PC-3 (cell line): ENCODE data around the gene PINLYP. TPM values are rescaled to one million over a fixed set of nuclear protein-coding genes. Genes with fewer than 3 reads are reported as not detected.

ENCODE experiments used
- ATAC-seq: fragments of 200-7000 bp; cut with Tn5 transposase; 2 replicates; pipeline ENCODE4 v1.9.1; 2020; ENCODE audit warnings: mild to moderate bottlenecking, moderate library complexity
- BruUV-seq: library from RNA; stranded (reverse); fragments of 400-500 nt; replicated peaks from 2 replicates; lab custom pipeline; 2021; lab: Mats Ljungman, UMichigan
- CTCF ChIA-PET: fragments of 300-600 bp; sonication (Branson Sonifier 250); formaldehyde crosslinking; loops from one replicate; lab custom pipeline; 2022; ENCODE audit warnings: antibody characterized with exemption; lab: Charles Lee
- POLR2A ChIA-PET: fragments of 300-600 bp; sonication (Branson Sonifier 250); formaldehyde crosslinking; loops from one replicate; lab custom pipeline; 2022; ENCODE audit warnings: antibody characterized with exemption; ENCODE audit not compliant: unreplicated experiment; lab: Charles Lee
- DNase-seq: peaks from one replicate; pipeline ENCODE4 v3.0.0-alpha.2; 2015
- H2AFZ ChIP-seq: fragments of 300-600 bp; sonication (generic); 2 replicates; pipeline ENCODE4 v1.6.0; 2016; ENCODE audit warnings: antibody characterized with exemption, low read length
- H3F3A ChIP-seq: fragments of 300-600 bp; sonication (generic); one replicate; pipeline ENCODE4 v1.6.0; 2017; ENCODE audit warnings: antibody characterized with exemption, low read length, control low read depth, mild to moderate bottlenecking; ENCODE audit not compliant: unreplicated experiment
- H3K27ac ChIP-seq: fragments of 300-600 bp; sonication (generic); 2 replicates; pipeline ENCODE4 v1.5.1; 2016; ENCODE audit warnings: mild to moderate bottlenecking, low read length
- H3K27me3 ChIP-seq: fragments of 300-600 bp; sonication (generic); 2 replicates; pipeline ENCODE4 v1.6.1; 2016; ENCODE audit warnings: low read length, mixed read lengths
- H3K36me3 ChIP-seq: fragments of 300-600 bp; sonication (generic); 2 replicates; pipeline ENCODE4 v1.6.1; 2016; ENCODE audit warnings: low read depth, mixed run types, low read length, mixed read lengths
- H3K4me1 ChIP-seq: fragments of 300-600 bp; sonication (generic); 2 replicates; pipeline ENCODE4 v1.5.1; 2016; ENCODE audit warnings: low read length; ENCODE audit not compliant: insufficient read depth
- H3K4me2 ChIP-seq: fragments of 300-600 bp; sonication (generic); 2 replicates; pipeline ENCODE4 v1.6.0; 2016; ENCODE audit warnings: low read length
- H3K4me3 ChIP-seq: fragments of 300-600 bp; sonication (generic); 2 replicates; pipeline ENCODE4 v1.5.1; 2016; ENCODE audit warnings: mild to moderate bottlenecking, low read length, mixed read lengths
- H3K79me2 ChIP-seq: fragments of 300-600 bp; sonication (generic); 2 replicates; pipeline ENCODE4 v1.6.1; 2017; ENCODE audit warnings: low read length, mixed read lengths
- H3K9ac ChIP-seq: fragments of 300-600 bp; sonication (generic); 2 replicates; pipeline ENCODE4 v1.6.0; 2016; ENCODE audit warnings: mild to moderate bottlenecking, low read length
- H3K9me2 ChIP-seq: fragments of 300-600 bp; sonication (generic); replicated peaks from 2 replicates; pipeline ENCODE4 v1.6.1; 2016; ENCODE audit warnings: mixed run types, low read length, mixed read lengths
- H3K9me3 ChIP-seq: fragments of 300-600 bp; sonication (generic); 2 replicates; pipeline ENCODE4 v1.6.1; 2016; ENCODE audit warnings: low read length, mixed read lengths
- H4K20me1 ChIP-seq: fragments of 300-600 bp; sonication (generic); 2 replicates; pipeline ENCODE4 v1.6.1; 2016; ENCODE audit warnings: low read length, mixed read lengths
- CTCF ChIP-seq: fragments of 300-600 bp; sonication (generic); conservative IDR thresholded peaks from 2 replicates; pipeline ENCODE4 v1.5.1; 2017; ENCODE audit warnings: antibody characterized with exemption, low read depth, mild to moderate bottlenecking, low read length
- EZH2 ChIP-seq: fragments of 300-600 bp; sonication (generic); IDR thresholded peaks from one replicate; pipeline ENCODE4 v1.6.1; 2017; ENCODE audit warnings: antibody characterized with exemption, mild to moderate bottlenecking, low read length; ENCODE audit not compliant: unreplicated experiment
- EZH2phosphoT487 ChIP-seq: fragments of 300-600 bp; sonication (generic); IDR thresholded peaks from 2 replicates; pipeline ENCODE4 v1.6.1; 2018; ENCODE audit warnings: mild to moderate bottlenecking, antibody characterized with exemption, low read length, borderline replicate concordance
- intact Hi-C: fragments of 100-400 bp; cut with micrococcal nuclease; formaldehyde crosslinking; loops from 2 replicates; pipeline ENCODE4 v1.9.0; 2023
- total RNA-seq: library from RNA; depleted of rRNA; stranded (reverse); fragments of >200 nt; gene quantifications from 2 replicates; pipeline ENCODE4 v1.2.3, GENCODE V29; 2014

The PINLYP gene
- total RNA-seq, 1 experiment from 2014 or later = 0.18 TPM

GRCh38 chr19:43574424-43575155, 1.0 kb upstream of the PINLYP start:
- no TSS peak for BruUV-seq

DNA sequence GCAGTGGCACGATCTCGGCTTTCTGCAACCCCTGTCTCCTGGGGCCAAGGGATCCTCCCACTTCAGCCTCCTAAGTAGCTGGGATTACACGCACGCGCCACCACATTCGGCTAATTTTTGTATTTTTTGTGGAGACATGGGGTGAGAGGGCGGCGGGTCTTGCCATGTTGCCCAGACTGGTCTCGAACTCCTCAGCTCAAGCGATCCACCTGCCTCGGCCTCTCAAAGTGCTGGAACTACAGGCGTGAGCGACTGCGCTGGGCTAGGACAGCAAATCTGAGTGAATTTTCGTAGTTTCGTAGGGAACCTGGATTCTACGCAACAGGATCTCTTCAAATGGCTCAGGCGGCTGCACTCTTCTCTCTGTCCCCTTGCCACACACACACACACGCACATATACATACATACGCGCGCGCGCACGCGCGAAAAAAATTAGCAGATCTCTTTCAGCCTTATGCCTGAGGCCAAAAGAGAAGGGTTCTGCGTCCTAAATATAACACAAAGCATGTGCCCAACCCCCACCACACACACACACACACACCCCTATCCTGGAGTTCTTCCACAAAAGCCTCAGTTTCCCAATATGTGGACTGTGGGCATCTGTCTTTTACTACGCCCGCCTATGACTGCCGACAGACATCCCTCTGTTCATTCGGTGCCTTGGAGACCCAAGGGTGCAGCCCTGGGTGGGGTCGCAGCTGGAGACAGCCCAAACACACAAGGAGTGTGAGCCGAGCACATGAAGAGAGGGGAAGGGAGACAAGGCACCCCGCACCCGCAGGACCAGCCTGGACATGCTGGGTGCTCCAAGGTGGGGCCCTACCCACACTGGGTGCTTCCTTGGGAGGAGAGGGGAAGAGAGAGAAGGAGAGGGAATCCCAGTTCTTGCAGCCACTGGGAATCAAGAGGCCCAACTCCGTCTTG, 616 bp downstream of the PINLYP start:
- Histone ChIP-seq H3F3A (no peaks in the 10 kb centered on the region), H2AFZ (peak overlapping the region; percentile 77), H3K4me3 (no peak overlapping the region), H3K79me2 (peaks cover 15% of the 10 kb centered on the region), H4K20me1 (no peaks in the 10 kb centered on the region), H3K36me3 (no peaks in the 10 kb centered on the region), H3K4me1 (peaks cover 9% of the 10 kb centered on the region), H3K27me3 (no peaks in the 10 kb centered on the region), H3K4me2 (peak overlapping the region; percentile 68; the same call in 1 of the 2 replicates), H3K9me2 (no peaks in the 10 kb centered on the region), H3K27ac (no peak overlapping the region), H3K9ac (peak overlapping the region; percentile 49; the same call in 1 of the 2 replicates), H3K9me3 (no peaks in the 10 kb centered on the region)
- no peak for TF ChIP-seq CTCF
- TF ChIP-seq EZH2 = no peak
- no peak for TF ChIP-seq EZH2phosphoT487
- CTCF ChIA-PET = no interaction called here
- intact Hi-C loops = loop anchor here (1.0 kb wide), 1 partner anchor 20 kb away; the partner anchor contains the start of genes IRGQ and ZNF576
- no peak for ATAC-seq
- TSS peak; percentile 30 for BruUV-seq
- DNase-seq = no peak
- POLR2A ChIA-PET = interaction anchor here (0.6 kb wide), 1 partner anchor 92 kb away, joined by 3 read pairs; no protein-coding TSS in a partner anchor

More at GRCh38 chr19:43574424-43575155, 1.0 kb upstream of the PINLYP start:
- Histone ChIP-seq H3K9me3 (no peaks in the 10 kb centered on the region), H3K4me2 (peak overlapping the region; percentile 100), H3F3A (no peaks in the 10 kb centered on the region), H3K36me3 (no peaks in the 10 kb centered on the region), H3K4me1 (peaks cover 9% of the 10 kb centered on the region), H3K9me2 (no peaks in the 10 kb centered on the region), H3K27ac (peak overlapping the region; percentile 57; the same call in 1 of the 2 replicates), H4K20me1 (no peaks in the 10 kb centered on the region), H3K9ac (peak overlapping the region; percentile 99), H3K79me2 (peaks cover 19% of the 10 kb centered on the region), H3K27me3 (no peaks in the 10 kb centered on the region), H3K4me3 (peak overlapping the region; percentile 100), H2AFZ (peak overlapping the region; percentile 100)
- intact Hi-C loops = loop anchor here (1.0 kb wide), 1 partner anchor 22 kb away; the partner anchor contains the start of genes IRGQ and ZNF576
- TF ChIP-seq CTCF (no peak), EZH2 (no peak), EZH2phosphoT487 (no peak)
- no peak for DNase-seq
- POLR2A ChIA-PET = interaction anchor here (0.6 kb wide), 1 partner anchor 84 kb away, joined by 4 read pairs; no protein-coding TSS in a partner anchor
- no peak for ATAC-seq
- CTCF ChIA-PET = interaction anchor here (0.6 kb wide), 1 partner anchor 183 kb away, joined by 10 read pairs; no protein-coding TSS in a partner anchor
